Muscle of arm (tissue), 12 donors: Measurements from ENCODE around the gene TSHB. TPM values are rescaled to one million over a fixed set of nuclear protein-coding genes. Genes with fewer than 3 reads are reported as not detected.

Experiments used
- DNase-seq: peaks from one replicate; pipeline ENCODE4 v3.0.0-alpha.2; 2013
- polyA plus RNA-seq, 12 donors: library from polyadenylated mRNA; unstranded; fragments of 120-200 nt; gene quantifications; one replicate each; pipeline ENCODE4 v1.2.1, GENCODE V29; 2013; ENCODE audit not compliant: insufficient read length in 12 of 12

The TSHB gene
- polyA plus RNA-seq, 12 donors: 0.37 TPM; not detected in 11

DNA sequence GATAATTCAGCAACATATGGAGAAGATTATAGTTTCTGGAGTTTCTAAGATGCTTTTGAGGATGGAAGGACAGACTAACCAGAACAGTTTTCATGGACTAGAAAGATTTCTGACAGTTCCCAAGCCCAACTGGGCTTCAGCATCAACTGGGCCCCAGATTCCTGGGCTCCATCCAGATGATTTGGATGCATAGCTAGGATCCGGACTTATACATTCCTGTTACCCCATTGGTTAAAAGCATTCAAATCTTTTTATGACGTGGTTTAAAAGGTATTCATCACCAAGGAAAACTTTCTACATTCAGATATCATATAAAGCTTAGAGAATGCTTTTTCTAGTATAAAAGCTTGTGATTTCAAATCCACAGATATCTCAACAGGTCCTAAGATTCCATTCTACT, 29.7 kb downstream of the TSHB start:
- no peak for DNase-seq

DNA sequence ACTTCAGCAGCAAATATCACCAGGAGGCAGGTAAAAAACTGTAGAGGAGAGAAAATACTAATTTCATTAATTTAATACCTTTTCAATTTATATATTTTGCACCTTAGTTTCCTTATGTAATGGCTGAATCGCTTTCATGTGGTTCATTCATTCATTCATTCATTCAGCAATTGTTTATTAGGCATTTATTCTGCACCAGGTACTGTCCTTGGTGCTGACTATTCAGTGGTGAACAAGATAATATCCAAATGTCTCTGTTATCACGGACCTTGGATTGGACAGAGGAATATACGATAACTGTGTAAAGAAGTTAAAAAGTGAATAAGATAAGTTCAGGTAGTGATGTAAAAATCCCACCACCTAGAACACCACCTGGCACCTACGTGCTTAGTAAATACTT, 30.9 kb downstream of the TSHB start:
- no peak for DNase-seq

DNA sequence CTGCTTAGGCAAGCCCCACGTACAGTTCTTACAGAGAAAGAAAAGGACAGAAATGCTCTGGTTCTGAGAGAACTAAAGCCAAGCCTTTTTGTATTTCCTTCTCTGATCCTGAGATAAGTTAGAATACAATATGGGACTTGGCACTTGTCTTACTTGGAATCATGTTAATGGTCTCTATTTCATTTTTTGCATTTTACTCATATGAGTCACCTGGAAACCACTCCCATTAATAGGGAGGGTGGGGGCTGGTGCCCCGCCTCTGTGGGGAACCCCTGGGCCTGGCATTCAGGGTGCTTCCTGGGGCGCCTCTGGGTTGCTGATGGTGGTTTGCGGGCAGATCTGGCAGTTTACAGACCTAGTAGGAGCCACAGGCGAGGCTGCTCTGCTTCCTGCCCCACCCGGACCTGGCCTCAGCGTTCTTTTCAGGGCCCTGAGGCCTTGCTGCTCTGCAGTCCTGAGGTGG, 32.9 kb downstream of the TSHB start:
- no peak for DNase-seq

DNA sequence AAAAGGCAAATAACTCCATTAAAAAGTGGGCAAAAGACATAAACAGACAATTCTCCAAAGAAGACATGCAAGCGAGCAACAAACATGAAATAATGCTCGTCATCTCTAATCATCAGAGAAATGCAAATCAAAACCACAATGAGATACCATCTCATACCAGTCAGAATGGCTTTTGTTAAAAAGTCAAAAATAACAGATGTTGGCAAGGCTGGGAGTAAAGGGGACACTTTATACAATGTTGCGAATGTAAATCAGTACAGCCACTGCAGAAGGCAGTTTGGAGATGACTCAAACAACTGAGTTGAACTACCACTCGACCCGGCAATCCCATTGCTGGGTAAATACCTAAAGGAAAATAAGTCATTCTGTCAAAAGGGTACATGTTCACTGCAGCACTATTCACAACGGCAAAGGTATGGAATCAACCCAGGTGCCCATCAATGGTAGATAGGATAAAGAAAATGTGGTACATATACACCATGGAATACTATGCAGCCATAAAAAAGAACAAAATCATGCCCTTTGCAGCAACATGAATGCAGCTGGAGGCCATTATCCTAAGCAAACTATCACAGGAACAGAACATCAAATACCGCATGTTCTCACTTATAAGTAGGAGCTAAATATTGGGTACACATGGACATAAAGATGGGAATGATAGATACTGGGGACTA, 33.7 kb downstream of the TSHB start:
- DNase-seq: no peak

DNA sequence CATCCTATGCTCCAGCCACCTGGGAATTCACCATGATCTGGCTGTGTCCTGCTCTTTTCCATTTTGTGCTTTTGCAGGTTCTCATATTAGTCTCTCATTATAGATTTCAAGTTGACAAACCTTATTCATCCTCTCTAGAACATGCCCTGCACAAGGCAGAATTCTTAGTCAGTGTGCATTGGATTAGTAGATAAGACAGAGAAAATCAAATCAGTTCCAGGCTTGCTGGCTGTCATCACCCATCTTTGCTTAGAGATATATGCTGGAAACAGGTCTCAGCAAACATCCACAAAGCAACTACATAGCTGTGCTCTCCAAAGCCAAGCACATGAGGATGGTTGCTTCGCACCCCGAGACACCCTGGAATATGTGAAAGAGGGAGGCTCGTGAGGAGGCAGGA, 34.8 kb downstream of the TSHB start:
- no peak for DNase-seq

DNA sequence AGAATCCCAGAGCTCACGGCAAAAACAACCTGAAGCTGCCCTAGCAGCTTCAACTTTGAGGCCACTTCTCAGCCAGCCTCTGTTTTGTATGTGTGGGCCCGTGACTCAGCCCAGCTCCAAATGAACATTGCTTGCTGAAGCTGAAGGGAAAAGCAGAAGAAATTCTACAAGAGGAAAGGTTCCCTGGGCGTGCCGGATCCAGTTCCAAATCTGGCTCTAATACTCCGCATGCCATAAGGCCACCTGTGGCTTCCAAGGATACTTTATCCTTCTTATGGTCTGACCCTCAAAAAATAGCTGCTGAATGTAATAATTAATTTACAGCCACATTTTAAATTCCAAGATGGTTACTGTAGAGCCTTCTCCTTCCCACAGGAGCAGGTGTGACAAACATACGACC, 35.4 kb downstream of the TSHB start:
- DNase-seq: no peak

DNA sequence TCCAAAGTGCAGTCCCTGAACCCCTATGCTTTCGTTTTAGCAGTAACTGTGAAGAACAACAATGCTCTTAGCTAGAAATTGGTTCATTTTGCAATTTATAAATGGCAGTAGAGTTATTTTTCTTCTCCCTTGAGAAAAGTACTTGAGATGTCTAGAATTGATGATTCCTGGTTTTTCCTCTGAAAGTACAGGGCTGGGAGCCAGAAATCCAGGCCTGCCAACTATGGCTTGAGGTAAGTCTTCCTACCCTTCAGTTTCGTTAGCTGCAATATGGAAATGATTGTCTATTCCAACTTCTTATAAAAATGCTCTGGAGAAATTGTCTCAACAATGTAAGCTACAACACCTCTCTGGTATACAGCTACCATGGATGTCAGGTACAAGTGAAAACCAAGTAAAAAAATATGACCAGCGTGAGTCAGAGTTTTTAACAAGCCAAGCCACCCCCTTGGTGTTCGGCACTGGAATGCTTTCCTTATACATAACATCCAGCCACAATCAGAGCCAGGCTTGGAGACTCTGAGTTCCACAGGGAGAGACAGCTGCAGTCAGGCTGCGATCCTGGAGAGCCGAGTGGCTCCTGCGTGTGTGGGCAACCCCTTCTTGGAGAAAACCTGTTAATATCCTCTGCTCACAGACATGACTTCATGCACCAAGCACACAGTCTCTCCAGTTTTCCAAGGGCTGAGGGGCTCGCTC, 37.7 kb downstream of the TSHB start:
- no peak for DNase-seq

DNA sequence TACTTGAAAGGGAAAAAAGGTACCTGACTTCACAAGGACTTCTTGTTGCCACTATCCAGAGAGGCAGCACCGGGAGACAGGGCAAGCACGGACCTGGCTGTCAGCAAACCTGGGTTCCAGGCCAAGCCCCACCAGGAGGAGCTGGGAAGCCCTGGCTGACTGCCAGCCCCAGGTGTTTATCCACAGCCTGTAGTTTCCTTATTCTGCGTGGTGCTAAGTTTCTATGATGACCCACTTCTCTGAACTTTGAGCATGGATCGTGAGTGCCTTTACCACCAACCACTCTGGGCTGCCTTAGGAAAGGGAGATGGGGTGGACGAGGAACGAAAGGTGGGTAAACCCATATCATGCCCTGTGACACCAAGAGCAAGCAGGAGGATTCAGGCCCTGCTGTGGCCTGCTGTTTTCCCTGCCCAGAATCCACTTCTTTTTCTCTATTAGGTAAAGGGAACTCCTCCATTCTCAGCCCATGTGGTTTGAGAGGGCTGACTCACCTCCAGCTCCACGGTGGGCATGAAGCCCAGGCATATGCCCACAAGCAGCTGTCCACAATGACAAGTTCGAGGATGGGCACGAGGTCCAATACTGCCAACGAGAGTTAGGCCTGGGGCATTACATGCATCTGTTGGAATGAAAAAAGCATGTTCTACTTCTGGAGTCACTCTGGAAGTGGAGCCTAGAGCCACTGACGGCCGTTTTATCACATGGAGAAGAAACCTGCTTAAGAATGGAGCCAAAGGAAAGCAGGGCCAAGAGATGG, 39.4 kb downstream of the TSHB start:
- DNase-seq: no peak

DNA sequence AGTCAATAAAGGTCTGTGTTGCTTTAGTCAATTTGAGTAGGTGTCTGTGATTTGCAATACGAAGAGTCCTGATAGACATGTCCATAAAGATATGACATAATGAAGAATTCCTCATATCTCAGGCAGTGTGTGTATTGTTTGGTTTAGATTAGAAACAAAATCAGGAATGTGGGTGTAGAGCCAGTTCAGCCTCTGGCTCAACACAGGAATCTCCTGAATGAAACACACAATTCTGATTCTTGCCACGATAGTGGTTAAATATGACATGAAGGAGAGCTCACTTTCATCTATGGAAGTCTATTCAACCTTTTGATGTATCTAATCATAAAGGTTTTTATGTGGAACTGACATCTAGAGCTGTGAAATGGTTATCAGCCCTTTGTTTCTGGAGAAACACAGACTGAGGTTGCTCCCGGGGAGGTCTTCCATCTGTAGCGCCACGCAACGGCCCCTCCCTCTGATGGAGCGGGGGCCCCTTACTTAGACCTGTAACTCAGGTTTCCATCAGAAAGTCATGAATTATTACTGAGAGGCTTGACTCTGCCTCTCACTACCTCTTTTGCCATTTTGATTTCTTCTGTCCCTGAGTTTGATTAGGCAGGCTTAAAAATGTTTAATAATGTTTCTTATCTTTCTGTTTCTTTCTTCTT, 40.2 kb downstream of the TSHB start:
- DNase-seq: no peak

DNA sequence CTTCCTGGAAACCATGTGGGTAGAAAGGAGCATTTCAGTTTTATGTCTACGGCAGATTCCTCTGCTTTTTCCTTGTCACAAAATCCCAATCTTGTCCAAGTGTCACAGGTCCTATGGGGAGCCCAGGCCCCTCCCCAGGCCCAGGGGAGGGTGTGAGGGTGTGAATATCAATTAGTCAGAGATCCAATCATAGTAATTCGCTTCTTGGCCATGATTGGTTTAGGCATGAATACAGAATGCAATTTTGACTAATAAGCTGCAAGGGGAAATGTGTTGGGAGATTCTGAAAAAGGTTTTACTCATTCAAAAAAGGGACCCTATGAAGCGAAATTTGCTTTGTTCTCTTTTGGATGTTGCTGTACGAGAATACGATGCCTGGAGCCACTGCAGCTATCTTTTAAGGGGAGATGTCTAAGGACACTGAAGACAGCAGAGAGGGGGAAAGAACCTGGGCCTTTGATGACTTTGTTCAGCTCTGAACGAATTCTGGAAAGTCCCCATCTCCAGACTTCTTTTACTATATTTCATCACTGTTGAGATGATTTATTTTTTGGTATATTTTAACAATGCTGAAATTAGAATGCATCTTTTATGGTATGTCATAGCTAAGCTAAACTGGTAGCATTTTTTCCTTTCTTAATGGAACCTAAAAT, 41.5 kb downstream of the TSHB start:
- no peak for DNase-seq

DNA sequence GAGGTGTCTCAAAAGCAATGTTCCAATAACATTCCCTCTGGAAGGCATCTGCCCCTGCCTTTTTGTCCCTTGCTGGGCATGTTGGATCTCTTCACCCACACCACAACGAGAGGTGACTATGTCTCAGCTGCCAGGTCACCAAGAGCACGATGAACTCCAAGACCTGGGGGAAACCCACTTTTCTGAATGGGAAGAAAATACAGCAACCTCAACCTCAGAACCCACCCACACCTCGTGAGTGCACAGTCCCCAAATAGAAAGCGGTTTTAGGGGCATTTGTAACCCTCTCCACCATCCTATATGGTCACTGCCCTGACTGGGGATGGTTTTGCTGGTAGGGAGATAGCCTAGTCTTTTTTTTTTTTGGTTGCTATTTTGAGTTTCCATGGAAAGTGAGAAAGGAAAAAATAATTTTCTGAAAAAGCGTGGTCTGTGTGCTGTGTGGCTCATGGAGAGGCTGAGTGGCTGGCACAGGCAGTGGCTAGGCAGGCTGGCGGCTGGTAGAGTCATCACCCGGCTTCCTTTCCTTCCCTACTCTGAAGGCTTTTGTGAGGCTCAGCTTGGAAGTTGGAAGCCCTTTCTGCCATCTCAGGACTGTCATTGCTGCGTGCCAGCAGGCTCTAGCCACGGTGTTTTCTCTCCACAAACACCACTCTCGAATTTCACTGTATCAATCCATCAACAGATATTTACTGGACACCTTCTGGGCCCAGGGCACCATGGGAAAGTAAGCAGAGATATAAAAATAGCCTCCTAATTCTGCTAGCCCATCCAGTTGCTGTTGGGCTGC, 43.9 kb downstream of the TSHB start:
- no peak for DNase-seq

DNA sequence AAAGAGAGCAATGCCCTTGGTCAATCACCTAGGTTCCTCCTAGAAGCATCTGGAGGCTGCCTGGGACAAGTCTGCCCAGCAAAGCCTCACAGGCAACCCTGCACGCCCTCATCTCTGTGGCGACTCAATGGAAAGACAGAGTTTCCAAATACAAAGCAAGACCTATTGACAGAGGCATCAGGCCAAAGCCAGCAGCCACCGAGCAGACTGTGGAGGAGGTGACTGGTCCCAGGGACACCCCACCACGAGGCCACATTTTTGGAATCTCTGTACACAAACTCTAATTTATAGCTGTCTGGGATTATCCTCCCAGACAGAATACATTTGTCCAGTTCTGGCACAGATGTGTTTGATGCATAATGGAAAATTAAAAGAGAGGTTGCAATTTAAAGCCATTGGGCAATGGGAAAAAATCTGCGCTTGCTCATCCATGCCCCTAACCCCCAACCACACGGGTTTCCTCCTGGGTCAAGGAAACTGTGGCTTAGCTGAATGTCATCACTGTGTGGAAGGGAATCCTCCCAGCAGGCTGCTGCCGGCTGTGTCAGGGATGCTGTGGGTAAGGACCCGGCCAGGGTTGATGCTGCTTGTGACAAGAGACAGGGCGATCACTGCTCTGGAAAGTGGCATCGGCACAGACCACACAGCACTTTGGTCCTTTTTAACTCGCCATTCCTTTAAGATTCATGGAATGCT, 45.4 kb downstream of the TSHB start:
- DNase-seq: no peak

DNA sequence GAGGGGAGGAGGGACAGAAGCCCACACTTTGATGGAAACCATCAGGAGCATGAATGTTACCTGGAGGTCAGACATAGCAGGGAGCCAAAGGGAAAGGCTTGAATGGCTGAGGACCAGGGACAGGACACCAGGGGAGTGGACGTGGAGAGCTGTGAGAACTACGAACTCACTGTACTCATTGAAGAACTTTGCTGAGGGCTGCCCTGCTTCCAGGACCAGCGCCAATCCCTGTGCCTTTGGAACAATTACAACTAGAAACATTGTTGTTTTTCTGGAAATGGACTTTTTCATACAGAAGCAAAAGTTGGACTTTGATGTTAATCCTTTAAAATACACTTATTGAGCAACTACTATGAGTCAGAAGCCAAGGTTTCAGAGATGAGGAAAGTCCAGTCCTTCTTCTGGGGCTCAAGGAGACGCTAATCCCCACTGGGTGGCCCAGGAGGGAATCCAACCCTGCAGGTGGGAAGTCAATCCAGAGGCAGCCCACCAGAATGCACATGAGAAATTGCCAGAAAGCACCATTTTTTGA, 46.8 kb downstream of the TSHB start:
- no peak for DNase-seq

DNA sequence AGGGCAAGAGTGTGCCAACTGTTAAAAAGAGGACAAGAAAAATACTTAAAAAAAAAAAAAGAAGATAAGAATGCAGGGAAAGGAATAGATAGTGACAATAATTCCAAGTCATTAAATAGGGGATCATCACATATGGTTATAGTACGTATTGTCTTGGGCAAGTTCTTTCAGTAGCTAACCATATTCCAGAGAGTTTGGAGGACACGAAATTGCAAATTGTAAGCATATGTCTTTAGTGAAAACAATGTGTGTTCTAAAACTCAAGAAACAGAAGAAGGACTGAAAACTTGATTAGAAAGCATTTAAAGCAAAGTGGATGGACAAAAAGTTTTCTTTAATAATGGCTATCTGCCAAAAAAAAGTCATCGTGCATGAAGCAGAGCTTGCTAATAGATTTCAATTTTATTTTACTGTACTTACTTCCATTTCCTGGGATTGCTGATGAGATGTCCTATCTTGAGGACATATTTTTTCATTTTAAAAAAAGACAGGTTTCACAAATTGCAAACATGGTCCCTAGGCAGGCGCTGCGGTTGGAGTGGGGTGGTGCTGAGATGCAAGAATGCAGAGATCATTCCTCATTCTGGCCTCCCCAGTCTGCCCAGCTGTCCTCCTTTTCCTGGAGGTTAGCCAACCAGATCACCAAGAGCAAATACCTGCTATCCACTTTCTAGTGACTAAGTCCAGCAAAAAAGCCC, 47.8 kb downstream of the TSHB start:
- DNase-seq: no peak

DNA sequence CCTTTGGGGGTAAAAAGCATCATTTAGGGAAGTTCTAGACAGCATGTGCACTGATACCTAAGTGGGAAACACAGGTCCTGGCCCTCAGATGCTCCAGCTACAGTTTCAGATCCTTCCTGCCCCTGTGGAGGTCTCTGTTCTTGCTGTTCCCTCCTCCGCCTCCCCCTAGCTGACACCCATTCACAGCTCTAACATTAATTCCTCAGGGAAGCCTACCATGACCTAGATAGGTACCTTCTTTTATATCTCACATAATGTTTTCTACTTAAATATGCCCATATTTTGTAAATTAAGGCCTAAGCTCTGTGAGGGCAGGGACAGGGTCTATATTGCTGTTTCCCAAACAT, 48.3 kb downstream of the TSHB start:
- no peak for DNase-seq

DNA sequence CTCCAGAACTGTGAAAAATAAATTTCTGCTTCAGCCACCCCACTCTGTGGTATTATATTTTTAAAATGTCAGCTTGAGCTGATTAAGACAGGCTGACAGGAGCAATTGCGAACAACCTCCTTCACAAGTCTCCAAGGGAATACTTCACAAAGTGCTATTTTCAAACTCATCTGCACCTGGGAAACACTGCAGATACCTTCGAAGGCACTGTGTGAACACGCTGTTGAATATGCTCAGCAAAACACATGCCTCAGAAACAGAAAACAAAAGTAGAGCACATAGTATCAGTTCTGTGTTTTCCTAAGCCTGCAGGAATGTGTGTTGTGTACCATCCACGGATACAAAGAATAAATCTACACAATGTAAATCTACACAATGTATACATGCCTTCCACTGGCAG, 49.1 kb downstream of the TSHB start:
- DNase-seq: no peak

DNA sequence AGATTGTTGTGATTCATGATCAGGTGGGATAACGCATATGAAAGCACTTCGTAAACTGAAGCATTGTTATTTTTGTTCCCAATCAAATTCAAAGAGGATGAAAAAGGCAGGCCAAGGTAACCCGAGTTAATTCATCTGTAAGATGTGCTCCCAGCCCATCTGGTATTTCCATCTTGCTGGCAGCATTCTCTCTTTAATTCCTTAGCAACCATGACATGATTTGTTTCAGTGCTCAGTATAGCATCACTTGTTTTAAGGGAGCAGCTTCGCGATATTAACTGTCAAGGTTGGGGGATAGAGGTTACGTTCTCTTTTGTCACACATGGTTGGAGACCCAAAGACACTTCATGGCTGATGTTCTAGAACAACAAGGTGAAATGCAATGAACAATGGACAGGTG, 53.3 kb downstream of the TSHB start:
- peak; percentile 51 for DNase-seq
